HCT116 (cell line): ENCODE measurements around the gene ASMTL. TPM values are rescaled to one million over a fixed set of nuclear protein-coding genes. Genes with fewer than 3 reads are reported as not detected.

Experiments used
- ATAC-seq: fragments of 200-7000 bp; cut with Tn5 transposase; 2 replicates; pipeline ENCODE4 v1.9.1; 2020; ENCODE audit warnings: mild to moderate bottlenecking, moderate library complexity
- BruUV-seq: library from RNA; stranded (reverse); fragments of 400-500 nt; replicated peaks from 2 replicates; lab custom pipeline; 2021; lab: Mats Ljungman, UMichigan
- CTCF ChIA-PET: fragments of 300-600 bp; sonication (Branson Sonifier 250); formaldehyde crosslinking; loops from one replicate; lab custom pipeline; 2021; ENCODE audit warnings: antibody characterized with exemption; lab: Charles Lee
- POLR2A ChIA-PET: fragments of 300-600, 350-600 bp; sonication (Branson Sonifier 250); formaldehyde crosslinking; loops from one replicate; lab custom pipeline; 2021; ENCODE audit warnings: antibody characterized with exemption; lab: Charles Lee
- RAD21 ChIA-PET, 2 experiments: fragments of 300-600 bp; sonication (Branson Sonifier 250); formaldehyde crosslinking; loops; one replicate each; lab custom pipeline; 2023; ENCODE audit warnings: low total read pairs in 2 of 2; ENCODE audit not compliant: uncharacterized antibody in 2 of 2, unreplicated experiment in 2 of 2, low non-redundant PET in 1 of 2; lab: Charles Lee
- DNase-seq: peaks from one replicate; pipeline ENCODE4 v3.0.0-alpha.2; 2010; ENCODE audit warnings: low read depth, low spot score
- H2AFZ ChIP-seq: fragments of 200-600 bp; shearing (Covaris generic), sonication (generic); 2 replicates; pipeline ENCODE4 v1.6.1; 2017; ENCODE audit warnings: low read depth, mixed run types, mixed read lengths, antibody characterized with exemption, low read length; ENCODE audit not compliant: poor library complexity, severe bottlenecking
- H3K27ac ChIP-seq: 2 replicates; pipeline ENCODE4 v1.5.1; 2012; ENCODE audit warnings: low read depth, low read length
- H3K27me3 ChIP-seq: fragments of 200-600 bp; sonication (generic); 2 replicates; pipeline ENCODE4 v1.6.1; 2016; ENCODE audit warnings: mixed run types, low read length, mixed read lengths; ENCODE audit not compliant: insufficient read depth
- H3K36me3 ChIP-seq, 2 experiments: fragments of 200-500 bp in 1 of 2; fragments of 200-600 bp in 1 of 2; sonication (Bioruptor generic) in 1 of 2; sonication (generic) in 1 of 2; 2 replicates each; pipeline versions ENCODE4 v1.5.1 to v1.6.1; 2014 to 2016; ENCODE audit warnings: low read length in 2 of 2, inconsistent platforms in 1 of 2, mixed read lengths in 1 of 2, mixed run types in 1 of 2; ENCODE audit not compliant: insufficient read depth in 2 of 2, control insufficient read depth in 1 of 2
- H3K4me1 ChIP-seq, 2 experiments: fragments of 200-600 bp in 1 of 2; sonication (generic) in 1 of 2; 2 replicates each; pipeline versions ENCODE4 v1.5.1 to v1.6.1; 2012 to 2017; ENCODE audit warnings: low read length in 2 of 2, inconsistent platforms in 1 of 2, mild to moderate bottlenecking in 1 of 2, mixed read lengths in 1 of 2, mixed run types in 1 of 2, moderate library complexity in 1 of 2; ENCODE audit not compliant: insufficient read depth in 2 of 2, control insufficient read depth in 1 of 2
- H3K4me2 ChIP-seq: fragments of 200-600 bp; sonication (generic); 2 replicates; pipeline ENCODE4 v1.6.1; 2017; ENCODE audit warnings: mixed run types, low read length, mixed read lengths
- H3K4me3 ChIP-seq, 2 experiments: fragments of 200-600 bp in 1 of 2; sonication (generic) in 1 of 2; replicated peaks in 1 of 2; 2 replicates each; pipeline ENCODE4 v1.5.1; 2011 to 2016; ENCODE audit warnings: low read length in 2 of 2, control low read depth in 1 of 2, low read depth in 1 of 2, mild to moderate bottlenecking in 1 of 2, mixed read lengths in 1 of 2, mixed run types in 1 of 2
- H3K79me2 ChIP-seq: fragments of 200-600 bp; sonication (generic); 2 replicates; pipeline ENCODE4 v1.6.1; 2017; ENCODE audit warnings: mild to moderate bottlenecking, mixed run types, low read length, moderate library complexity, mixed read lengths; ENCODE audit not compliant: insufficient read depth
- H3K9ac ChIP-seq: fragments of 200-600 bp; sonication (generic); 2 replicates; pipeline ENCODE4 v1.6.1; 2016; ENCODE audit warnings: low read length, mixed read lengths
- H3K9me2 ChIP-seq: fragments of 200-600 bp; sonication (generic), shearing (Covaris generic); 2 replicates; pipeline ENCODE4 v1.6.1; 2017; ENCODE audit warnings: mixed run types, mild to moderate bottlenecking, moderate library complexity; ENCODE audit not compliant: insufficient read depth
- H3K9me3 ChIP-seq, 2 experiments: fragments of 200-500 bp in 1 of 2; fragments of 200-600 bp in 1 of 2; sonication (Bioruptor generic) in 1 of 2; sonication (generic) in 1 of 2; 2 replicates each; pipeline ENCODE4 v1.6.1; 2014 to 2017; ENCODE audit warnings: low read length in 2 of 2, mixed read lengths in 2 of 2, inconsistent platforms in 1 of 2, low read depth in 1 of 2, mild to moderate bottlenecking in 1 of 2, mixed run types in 1 of 2, moderate library complexity in 1 of 2; ENCODE audit not compliant: control insufficient read depth in 1 of 2, insufficient read depth in 1 of 2
- H4K20me1 ChIP-seq: fragments of 200-600 bp; sonication (generic), shearing (Covaris generic); 2 replicates; pipeline ENCODE4 v1.6.1; 2017; ENCODE audit warnings: mixed run types, mild to moderate bottlenecking, moderate library complexity; ENCODE audit not compliant: insufficient read depth
- ELF1 ChIP-seq: IDR thresholded peaks from 2 replicates; pipeline ENCODE4 v1.6.1; 2012; ENCODE audit warnings: low read depth, borderline replicate concordance
- EZH2 ChIP-seq: fragments of 200-600 bp; sonication (generic); IDR thresholded peaks from 2 replicates; pipeline ENCODE4 v1.6.1; 2017; ENCODE audit warnings: antibody characterized with exemption, mixed run types
- FOSL1 ChIP-seq: IDR thresholded peaks from 2 replicates; pipeline ENCODE4 v1.6.1; 2012; ENCODE audit warnings: low read depth
- JUND ChIP-seq: IDR thresholded peaks from 2 replicates; pipeline ENCODE4 v1.6.1; 2012
- POLR2A ChIP-seq: IDR thresholded peaks from 2 replicates; pipeline ENCODE4 v1.7.0; 2011; ENCODE audit warnings: borderline replicate concordance; ENCODE audit not compliant: insufficient read depth, insufficient read length; ENCODE audit errors: extremely low read depth
- POLR2AphosphoS5 ChIP-seq: IDR thresholded peaks from 2 replicates; pipeline ENCODE4 v1.6.1; 2011; ENCODE audit warnings: mild to moderate bottlenecking, low read depth, low read length, moderate library complexity
- SIN3A ChIP-seq: IDR thresholded peaks from 2 replicates; pipeline ENCODE4 v1.6.1; 2012; ENCODE audit warnings: low read depth
- TCF7L2 ChIP-seq: IDR thresholded peaks from 2 replicates; pipeline ENCODE4 v1.7.0; 2011; ENCODE audit warnings: borderline replicate concordance, inconsistent platforms; ENCODE audit not compliant: insufficient read depth, insufficient read length; ENCODE audit errors: extremely low read depth
- YY1 ChIP-seq: IDR thresholded peaks from 2 replicates; pipeline ENCODE4 v1.6.1; 2011; ENCODE audit warnings: low read length, low read depth, moderate library complexity, mild to moderate bottlenecking; ENCODE audit not compliant: insufficient replicate concordance; ENCODE audit errors: extremely low read depth
- ZFX ChIP-seq: fragments of 450-650 bp; IDR thresholded peaks from 2 replicates; pipeline ENCODE4 v1.6.1; 2017
- intact Hi-C: fragments of 100-400 bp; cut with micrococcal nuclease; formaldehyde crosslinking; loops from 2 replicates; pipeline ENCODE4 v1.10.0; 2022
- total RNA-seq: library from RNA; stranded (reverse); gene quantifications from one replicate; pipeline ENCODE4 v1.2.1, GENCODE V29; 2021; ENCODE audit not compliant: unreplicated experiment
- TF ChIP-seq, protein P1 (sequence below): IDR thresholded peaks from 2 replicates; pipeline ENCODE4 v1.6.1; 2012

The ASMTL gene
- total RNA-seq, 1 experiment from 2014 or later = 59.6 TPM

DNA sequence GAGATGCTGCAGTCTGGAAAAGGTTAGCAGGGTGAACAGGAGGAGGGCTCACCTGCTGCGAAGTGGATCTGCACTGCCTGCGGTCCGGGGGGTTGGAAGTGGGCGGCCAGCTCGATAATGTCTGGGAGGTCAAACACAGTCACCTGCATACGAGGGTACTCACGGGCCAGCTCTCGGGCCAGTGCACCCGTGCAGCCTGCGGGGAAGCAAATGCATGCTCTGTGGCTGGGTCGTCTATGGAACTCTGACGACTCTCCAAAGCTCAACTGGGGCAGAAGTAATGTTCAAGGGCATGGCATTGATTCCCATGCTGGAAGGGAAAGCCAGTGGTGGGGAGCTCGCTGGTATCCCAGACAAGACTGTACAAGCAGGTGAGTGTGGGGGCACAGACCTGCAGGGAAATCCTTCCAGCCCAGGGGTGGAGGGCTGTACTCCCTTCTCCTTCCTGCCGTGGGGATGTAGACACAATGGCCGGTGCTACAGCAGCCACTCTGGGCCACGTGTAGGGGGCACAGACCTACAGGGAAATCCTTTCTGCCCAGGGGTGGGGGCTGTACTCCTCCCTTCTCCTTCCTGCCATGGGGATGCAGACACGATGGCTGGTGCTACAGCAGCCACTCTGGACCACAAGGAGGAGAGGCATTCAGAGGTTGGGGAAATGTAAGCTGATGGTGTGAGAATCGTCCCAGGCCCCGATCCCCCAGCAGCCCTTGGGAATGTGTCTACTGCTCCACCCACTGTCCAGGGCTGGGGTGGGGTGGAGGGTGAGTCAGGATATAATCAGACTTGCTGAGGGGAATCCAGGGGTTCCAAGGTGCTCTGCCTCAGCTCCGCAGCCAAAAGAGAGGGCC lies 34.6 kb downstream of the ASMTL start:
- POLR2A ChIA-PET = no interaction called here

DNA sequence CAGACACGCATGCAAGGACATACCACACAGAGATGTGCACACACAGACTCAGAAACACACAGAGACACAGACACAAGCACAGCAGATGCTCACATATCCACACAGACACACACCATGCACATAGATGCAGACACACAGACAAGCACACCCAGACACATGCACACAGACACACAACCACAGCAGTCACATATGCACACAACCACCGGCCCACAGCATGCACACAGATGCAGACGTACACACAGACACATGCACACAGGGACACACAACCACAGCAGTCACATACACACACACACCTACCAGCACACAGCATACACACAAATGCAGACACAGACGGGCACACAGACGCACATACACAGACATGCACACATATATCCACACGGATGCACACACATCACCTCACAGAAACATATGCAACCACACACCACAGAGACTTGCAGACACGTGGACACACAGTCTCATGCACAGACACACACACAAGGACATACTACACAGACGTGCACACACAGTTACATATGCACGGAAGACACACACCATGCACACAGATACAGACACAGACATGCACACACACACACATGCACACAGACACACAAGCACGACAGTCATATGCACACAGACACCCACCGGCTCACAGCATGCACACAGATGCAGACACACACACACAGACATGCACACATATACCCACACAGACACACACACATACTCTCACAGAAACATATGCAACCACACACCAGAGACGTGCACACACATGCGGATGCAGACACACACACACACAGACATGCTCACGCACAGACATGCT lies 35.5 kb downstream of the ASMTL start:
- Histone ChIP-seq H3K4me2 (no peak overlapping the region), H3K27ac (no peak overlapping the region), H3K9ac (no peak overlapping the region), H3K9me2 (no peaks in the 10 kb centered on the region), H3K9me3 (peaks cover 0 to 5% of the 10 kb centered on the region in 2 experiments; a peak in 1 of 4 replicates), H3K4me1 (no peaks in the 10 kb centered on the region), H2AFZ (no peak overlapping the region), H3K79me2 (no peaks in the 10 kb centered on the region), H4K20me1 (no peaks in the 10 kb centered on the region), H3K27me3 (no peaks in the 10 kb centered on the region), H3K4me3 (no peak overlapping the region), H3K36me3 (peaks cover 0 to 14% of the 10 kb centered on the region in 2 experiments; a peak in 1 of 4 replicates)
- DNase-seq (no peak), ATAC-seq (no peak)
- BruUV-seq = no TSS peak
- 0 out of 2 replicates have a peak, but pooled peaks have one; percentile 14 for TF ChIP-seq POLR2AphosphoS5
- no peak for TF ChIP-seq POLR2A
- TF ChIP-seq TCF7L2 = no peak
- intact Hi-C loops = no loop called here
- ChIA-PET RAD21 (no interaction called here), POLR2A (no interaction called here), CTCF (no interaction called here)

More for the DNA sequence above, 34.6 kb downstream of the ASMTL start:
- DNase-seq (no peak), ATAC-seq (peak; percentile 25; the same call in 1 of the 2 replicates)
- Histone ChIP-seq H4K20me1 (no peaks in the 10 kb centered on the region), H3K27ac (no peak overlapping the region), H3K9me2 (no peaks in the 10 kb centered on the region), H2AFZ (no peak overlapping the region), H3K4me3 (no peak overlapping the region), H3K4me1 (no peaks in the 10 kb centered on the region), H3K27me3 (no peaks in the 10 kb centered on the region), H3K79me2 (no peaks in the 10 kb centered on the region), H3K9me3 (peaks cover 0 to 5% of the 10 kb centered on the region in 2 experiments; a peak in 1 of 4 replicates), H3K36me3 (peaks cover 0 to 18% of the 10 kb centered on the region in 2 experiments; a peak in 2 of 4 replicates), H3K9ac (no peak overlapping the region), H3K4me2 (no peak overlapping the region)
- TF ChIP-seq, protein P1, sequence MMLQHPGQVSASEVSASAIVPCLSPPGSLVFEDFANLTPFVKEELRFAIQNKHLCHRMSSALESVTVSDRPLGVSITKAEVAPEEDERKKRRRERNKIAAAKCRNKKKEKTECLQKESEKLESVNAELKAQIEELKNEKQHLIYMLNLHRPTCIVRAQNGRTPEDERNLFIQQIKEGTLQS = no peak
- TF ChIP-seq POLR2AphosphoS5 (no peak; the same call in 1 of the 2 replicates), ELF1 (no peak), FOSL1 (no peak), ZFX (no peak), POLR2A (no peak), JUND (no peak), YY1 (no peak), EZH2 (no peak), SIN3A (no peak)
- ChIA-PET RAD21 (no interaction called here), CTCF (no interaction called here)
- intact Hi-C loops = no loop called here
- BruUV-seq = no TSS peak
